Astrocyte (in vitro differentiated cells and primary cell): ENCODE results near the gene PSMD9. TPM values are rescaled to one million over a fixed set of nuclear protein-coding genes. Genes with fewer than 3 reads are reported as not detected.

Experiments
- DNase-seq: peaks from one replicate; pipeline ENCODE4 v3.0.0-alpha.2; 2010; ENCODE audit warnings: low read depth
- FAIRE-seq: peaks from 2 replicates; lab custom pipeline; 2011; peaks lifted over from hg19 to GRCh38; lab: Jason Lieb, UNC
- H2AFZ ChIP-seq: 2 replicates; pipeline ENCODE4 v1.6.0; 2012; ENCODE audit warnings: low read depth, low read length, inconsistent platforms
- H3K27ac ChIP-seq: 2 replicates; pipeline ENCODE4 v1.5.1; 2011; ENCODE audit warnings: low read depth, low read length, inconsistent platforms
- H3K27me3 ChIP-seq: 2 replicates; pipeline ENCODE4 v1.6.0; 2011; ENCODE audit warnings: low read length, inconsistent platforms; ENCODE audit not compliant: insufficient read depth
- H3K36me3 ChIP-seq: 2 replicates; pipeline ENCODE4 v1.5.1; 2011; ENCODE audit warnings: low read length, inconsistent platforms; ENCODE audit not compliant: insufficient read depth
- H3K4me1 ChIP-seq: 2 replicates; pipeline ENCODE4 v1.5.1; 2011; ENCODE audit warnings: low read length, inconsistent platforms; ENCODE audit not compliant: insufficient read depth
- H3K4me2 ChIP-seq: 2 replicates; pipeline ENCODE4 v1.6.0; 2012; ENCODE audit warnings: low read length, inconsistent platforms
- H3K4me3 ChIP-seq: 2 replicates; pipeline ENCODE4 v1.5.1; 2011; ENCODE audit warnings: low read depth, mild to moderate bottlenecking, low read length, inconsistent platforms; ENCODE audit not compliant: insufficient read depth
- H3K79me2 ChIP-seq: 2 replicates; pipeline ENCODE4 v1.6.0; 2012; ENCODE audit warnings: mild to moderate bottlenecking, low read length, inconsistent platforms; ENCODE audit not compliant: insufficient read depth
- H3K9ac ChIP-seq: 2 replicates; pipeline ENCODE4 v1.6.0; 2012; ENCODE audit warnings: mild to moderate bottlenecking, low read length, inconsistent platforms
- H3K9me3 ChIP-seq: 2 replicates; pipeline ENCODE4 v1.5.1; 2012; ENCODE audit warnings: low read depth, mild to moderate bottlenecking, low read length, inconsistent platforms; ENCODE audit not compliant: insufficient read depth
- H4K20me1 ChIP-seq: 2 replicates; pipeline ENCODE4 v1.6.0; 2012; ENCODE audit warnings: low read length, inconsistent platforms; ENCODE audit not compliant: insufficient read depth
- H3K27ac Mint-ChIP-seq: one replicate; pipeline ENCODE4 v1.8.0; 2021; ENCODE audit warnings: mild to moderate bottlenecking, mixed read lengths; ENCODE audit not compliant: unreplicated experiment
- H3K27me3 Mint-ChIP-seq: one replicate; pipeline ENCODE4 v1.8.0; 2021; ENCODE audit warnings: low read depth, mixed read lengths; ENCODE audit not compliant: unreplicated experiment
- H3K36me3 Mint-ChIP-seq: one replicate; pipeline ENCODE4 v1.8.0; 2021; ENCODE audit warnings: low read depth, mixed read lengths; ENCODE audit not compliant: unreplicated experiment
- H3K4me1 Mint-ChIP-seq: one replicate; pipeline ENCODE4 v1.8.0; 2021; ENCODE audit warnings: low read depth, mixed read lengths; ENCODE audit not compliant: unreplicated experiment
- H3K4me3 Mint-ChIP-seq: one replicate; pipeline ENCODE4 v1.8.0; 2021; ENCODE audit warnings: mild to moderate bottlenecking, moderate library complexity, mixed read lengths; ENCODE audit not compliant: unreplicated experiment
- H3K9me3 Mint-ChIP-seq: one replicate; pipeline ENCODE4 v1.8.0; 2021; ENCODE audit warnings: mild to moderate bottlenecking, mixed read lengths; ENCODE audit not compliant: unreplicated experiment
- CTCF ChIP-seq: IDR thresholded peaks from 2 replicates; pipeline ENCODE4 v1.5.1; 2011; ENCODE audit warnings: low read depth, mild to moderate bottlenecking, inconsistent platforms, low read length, moderate library complexity; ENCODE audit not compliant: insufficient read depth
- EZH2 ChIP-seq: IDR thresholded peaks from 2 replicates; pipeline ENCODE4 v1.6.1; 2012; ENCODE audit warnings: mild to moderate bottlenecking, low read length, inconsistent platforms; ENCODE audit not compliant: insufficient read depth
- total RNA-seq: library from RNA; stranded (reverse); gene quantifications from 2 replicates; pipeline ENCODE4 v1.2.1, GENCODE V29; 2021

Gene PSMD9
- total RNA-seq, 1 donor from 2014 or later, result 63.4 TPM

GRCh38 chr12:121921066-121921465, 32.5 kb downstream of the PSMD9 start:
- H2AFZ ChIP-seq, result no peak overlapping the region
- H3K79me2 ChIP-seq, result no peaks in the 10 kb centered on the region
- H3K27me3 Mint-ChIP-seq, result no peaks in the 10 kb centered on the region
- no peaks in the 10 kb centered on the region for H3K9me3 ChIP-seq
- no peak overlapping the region for H3K27ac Mint-ChIP-seq
- H3K9me3 Mint-ChIP-seq, result peaks cover 8% of the 10 kb centered on the region
- no peak overlapping the region for H3K4me3 Mint-ChIP-seq
- no peaks in the 10 kb centered on the region for H4K20me1 ChIP-seq
- H3K9ac ChIP-seq, result no peak overlapping the region
- no peak overlapping the region for H3K27ac ChIP-seq
- TF ChIP-seq CTCF, result no peak
- FAIRE-seq (no peak), DNase-seq (no peak)
- peaks cover 25% of the 10 kb centered on the region for H3K4me1 ChIP-seq
- H3K27me3 ChIP-seq, result no peaks in the 10 kb centered on the region
- H3K4me3 ChIP-seq, result no peak overlapping the region
- H3K4me1 Mint-ChIP-seq, result peaks cover 14% of the 10 kb centered on the region
- peaks cover 8% of the 10 kb centered on the region for H3K36me3 ChIP-seq
- peaks cover 13% of the 10 kb centered on the region for H3K36me3 Mint-ChIP-seq
- no peak overlapping the region for H3K4me2 ChIP-seq

GRCh38 chr12:121925358-121925695, 36.7 kb downstream of the PSMD9 start:
- Histone ChIP-seq H3K4me2 (peak overlapping the region; percentile 84), H3K79me2 (no peaks in the 10 kb centered on the region), H3K9me3 (no peaks in the 10 kb centered on the region), H2AFZ (peak overlapping the region; percentile 36), H3K9ac (peak overlapping the region; percentile 85), H3K27ac (peak overlapping the region; percentile 89), H3K4me1 (peaks cover 21% of the 10 kb centered on the region), H3K36me3 (no peaks in the 10 kb centered on the region), H3K4me3 (no peak overlapping the region), H3K27me3 (no peaks in the 10 kb centered on the region), H4K20me1 (no peaks in the 10 kb centered on the region)
- no peak for TF ChIP-seq CTCF
- TF ChIP-seq EZH2, result no peak
- DNase-seq (peak; percentile 86), FAIRE-seq (no peak)
- peak overlapping the region; percentile 98 for H3K27ac Mint-ChIP-seq
- peaks cover 20% of the 10 kb centered on the region for H3K4me1 Mint-ChIP-seq
- H3K36me3 Mint-ChIP-seq, result peaks cover 11% of the 10 kb centered on the region
- H3K27me3 Mint-ChIP-seq, result no peaks in the 10 kb centered on the region
- H3K4me3 Mint-ChIP-seq, result peak overlapping the region; percentile 45
- H3K9me3 Mint-ChIP-seq, result peaks cover 10% of the 10 kb centered on the region

GRCh38 chr12:121926874-121927706, 38.5 kb downstream of the PSMD9 start:
- H3K4me2 ChIP-seq, result peak overlapping the region; percentile 40

More at GRCh38 chr12:121926874-121927706, 38.5 kb downstream of the PSMD9 start:
- no peak for DNase-seq
- TF ChIP-seq EZH2 (no peak), CTCF (no peak)
- Histone ChIP-seq H3K79me2 (no peaks in the 10 kb centered on the region), H3K4me3 (no peak overlapping the region), H3K27me3 (no peaks in the 10 kb centered on the region), H2AFZ (peak overlapping the region; percentile 33), H3K9ac (no peak overlapping the region), H3K27ac (peak overlapping the region; percentile 5), H4K20me1 (no peaks in the 10 kb centered on the region), H3K4me1 (peaks cover 21% of the 10 kb centered on the region), H3K36me3 (no peaks in the 10 kb centered on the region), H3K9me3 (no peaks in the 10 kb centered on the region)
- Mint-ChIP-seq H3K36me3 (peaks cover 18% of the 10 kb centered on the region), H3K9me3 (peaks cover 8% of the 10 kb centered on the region), H3K4me1 (peaks cover 20% of the 10 kb centered on the region), H3K27me3 (no peaks in the 10 kb centered on the region), H3K27ac (no peak overlapping the region), H3K4me3 (no peak overlapping the region)
- no peak for FAIRE-seq
